Measurements from ENCODE around the gene PCNT. TPM values are rescaled to one million over a fixed set of nuclear protein-coding genes. Genes with fewer than 3 reads are reported as not detected.

The PCNT gene
- total RNA-seq, 4 donors from 2014 or later, result 200 to 431 (median 290) TPM

- in situ Hi-C loops (cut with MboI; ENCODE audit: low sequenced_read_pairs in 4 of 4), result no loop called here
- no peak for DNase-seq
- peak overlapping the region in 1 of 4 donors; percentile 44 for H3K27ac ChIP-seq
These were observed 87.3 kb downstream of the PCNT start for GRCh38 chr21:46411236-46411635.

GRCh38 chr21:46411691-46412090 is 87.7 kb downstream of the PCNT start:
- intact Hi-C loops (cut with DNase I; ENCODE audit: low total_unique reads) (no loop called here), in situ Hi-C loops (cut with MboI; ENCODE audit: low sequenced_read_pairs in 4 of 4) (no loop called here)
- Histone ChIP-seq H3K36me3 (peaks cover 0 to 76% of the 10 kb centered on the region in 2 donors), H3K9me3 (no peaks in the 10 kb centered on the region), H3K4me3 (no peak overlapping the region), H3K27me3 (no peaks in the 10 kb centered on the region), H3K4me1 (no peaks in the 10 kb centered on the region), H3K27ac (peak overlapping the region in 2 of 4 donors; percentile 44 to 64)
- TF ChIP-seq POLR2A (IDR thresholded peaks at IDR 0.05) (no peak), CTCF (IDR thresholded peaks at IDR 0.05 in 4 of 5, conservative IDR thresholded peaks at IDR 0.05 in 1 of 5) (peak in 1 of 5 experiments; percentile 9)
- DNase-seq (no peak), ATAC-seq (no peak)

More at GRCh38 chr21:46411236-46411635, 87.3 kb downstream of the PCNT start:
- H3K36me3 ChIP-seq, result peaks cover 0 to 72% of the 10 kb centered on the region in 2 donors
- TF ChIP-seq POLR2A (IDR thresholded peaks at IDR 0.05) (no peak), CTCF (IDR thresholded peaks at IDR 0.05 in 4 of 5, conservative IDR thresholded peaks at IDR 0.05 in 1 of 5) (no peak)
- ATAC-seq, result no peak
- H3K27me3 ChIP-seq, result no peaks in the 10 kb centered on the region
- no peak overlapping the region for H3K4me3 ChIP-seq
- no peaks in the 10 kb centered on the region for H3K9me3 ChIP-seq
- intact Hi-C loops (cut with DNase I; ENCODE audit: low total_unique reads), result no loop called here
- H3K4me1 ChIP-seq, result no peaks in the 10 kb centered on the region

- Histone ChIP-seq H3K4me1 (no peaks in the 10 kb centered on the region), H3K4me3 (no peak overlapping the region), H3K9me3 (no peaks in the 10 kb centered on the region), H3K36me3 (peaks cover 0 to 81% of the 10 kb centered on the region in 2 donors), H3K27me3 (no peaks in the 10 kb centered on the region), H3K27ac (peak overlapping the region in 3 of 4 donors; percentile 28 to 64 (median 44))
- intact Hi-C loops (cut with DNase I; ENCODE audit: low total_unique reads) (no loop called here), in situ Hi-C loops (cut with MboI; ENCODE audit: low sequenced_read_pairs in 4 of 4) (no loop called here)
- DNase-seq, result no peak
- ATAC-seq, result no peak
- TF ChIP-seq POLR2A (IDR thresholded peaks at IDR 0.05), result no peak
- no peak for TF ChIP-seq CTCF (IDR thresholded peaks at IDR 0.05 in 4 of 5, conservative IDR thresholded peaks at IDR 0.05 in 1 of 5)
These were observed 88.8 kb downstream of the PCNT start for GRCh38 chr21:46412521-46413364.

- in situ Hi-C loops (cut with MboI; ENCODE audit: low sequenced_read_pairs in 4 of 4), result no loop called here
- no peak for DNase-seq
These were observed 89.4 kb downstream of the PCNT start for GRCh38 chr21:46413365-46413696.

More at GRCh38 chr21:46413365-46413696, 89.4 kb downstream of the PCNT start:
- no peak for TF ChIP-seq CTCF (IDR thresholded peaks at IDR 0.05 in 4 of 5, conservative IDR thresholded peaks at IDR 0.05 in 1 of 5)
- no peak for TF ChIP-seq POLR2A (IDR thresholded peaks at IDR 0.05)
- Histone ChIP-seq H3K27me3 (no peaks in the 10 kb centered on the region), H3K36me3 (peaks cover 0 to 83% of the 10 kb centered on the region in 2 donors), H3K27ac (peak overlapping the region in 2 of 4 donors; percentile 2 to 28), H3K4me3 (no peak overlapping the region), H3K4me1 (no peaks in the 10 kb centered on the region), H3K9me3 (no peaks in the 10 kb centered on the region)
- intact Hi-C loops (cut with DNase I; ENCODE audit: low total_unique reads), result no loop called here
- peak in 1 of 2 donors; percentile 11 for ATAC-seq
